Lower leg skin (tissue), 4 donors: Measurements from ENCODE around the gene NEURL3. TPM values are rescaled to one million over a fixed set of nuclear protein-coding genes. Genes with fewer than 3 reads are reported as not detected.

Experiments used
- DNase-seq, 2 donors: peaks; one replicate each; pipeline ENCODE4 v3.0.0-alpha.2; 2019; ENCODE audit warnings: low spot score in 2 of 2
- H3K4me3 ChIP-seq: fragments of 200-600 bp; sonication (generic); 2 replicates; pipeline ENCODE4 v1.5.1; 2017; ENCODE audit warnings: mild to moderate bottlenecking, low read depth; ENCODE audit not compliant: poor library complexity, severe bottlenecking
- CTCF ChIP-seq, 3 donors: fragments of 450-650 bp; IDR thresholded peaks; one replicate each; pipeline ENCODE4 v1.5.1; 2016; ENCODE audit warnings: antibody characterized with exemption in 3 of 3, mild to moderate bottlenecking in 3 of 3, moderate library complexity in 2 of 3
- POLR2A ChIP-seq, 2 donors: fragments of 450-650 bp; IDR thresholded peaks; one replicate each; pipeline ENCODE4 v1.6.1; 2016 to 2017; ENCODE audit warnings: antibody characterized with exemption in 2 of 2, mild to moderate bottlenecking in 1 of 2, moderate library complexity in 1 of 2
- WGBS, 2 donors: methylation state at CpG; one replicate each; pipeline ENCODE4 v1.1.5; 2018; 5-methylcytosine and 5-hydroxymethylcytosine counted together
- intact Hi-C: fragments of 100-400 bp; cut with DNase I; formaldehyde crosslinking; loops from one replicate; pipeline ENCODE4 v1.15.0; 2023; ENCODE audit warnings: low total_unique reads
- total RNA-seq, 4 donors: library from RNA; depleted of rRNA; stranded (reverse); fragments of >200 nt; gene quantifications; one replicate each; pipeline ENCODE4 v1.1.0, GENCODE V29; 2016

NEURL3 gene
- total RNA-seq, 4 donors from 2014 or later = 0.57 to 3.0 (median 1.7) TPM

GRCh38 chr2:96551605-96552314 is 46.6 kb upstream of the NEURL3 start:
- H3K4me3 ChIP-seq = no peak overlapping the region
- peak in 1 of 2 donors; percentile 83 for DNase-seq
- intact Hi-C loops = no loop called here
- 92 to 94% methylated on average over 24 to 25 of the region's 25 CpGs for WGBS, 2 donors
- TF ChIP-seq POLR2A (IDR thresholded peaks at IDR 0.05) (no peak), CTCF (IDR thresholded peaks at IDR 0.05) (no peak)

DNA sequence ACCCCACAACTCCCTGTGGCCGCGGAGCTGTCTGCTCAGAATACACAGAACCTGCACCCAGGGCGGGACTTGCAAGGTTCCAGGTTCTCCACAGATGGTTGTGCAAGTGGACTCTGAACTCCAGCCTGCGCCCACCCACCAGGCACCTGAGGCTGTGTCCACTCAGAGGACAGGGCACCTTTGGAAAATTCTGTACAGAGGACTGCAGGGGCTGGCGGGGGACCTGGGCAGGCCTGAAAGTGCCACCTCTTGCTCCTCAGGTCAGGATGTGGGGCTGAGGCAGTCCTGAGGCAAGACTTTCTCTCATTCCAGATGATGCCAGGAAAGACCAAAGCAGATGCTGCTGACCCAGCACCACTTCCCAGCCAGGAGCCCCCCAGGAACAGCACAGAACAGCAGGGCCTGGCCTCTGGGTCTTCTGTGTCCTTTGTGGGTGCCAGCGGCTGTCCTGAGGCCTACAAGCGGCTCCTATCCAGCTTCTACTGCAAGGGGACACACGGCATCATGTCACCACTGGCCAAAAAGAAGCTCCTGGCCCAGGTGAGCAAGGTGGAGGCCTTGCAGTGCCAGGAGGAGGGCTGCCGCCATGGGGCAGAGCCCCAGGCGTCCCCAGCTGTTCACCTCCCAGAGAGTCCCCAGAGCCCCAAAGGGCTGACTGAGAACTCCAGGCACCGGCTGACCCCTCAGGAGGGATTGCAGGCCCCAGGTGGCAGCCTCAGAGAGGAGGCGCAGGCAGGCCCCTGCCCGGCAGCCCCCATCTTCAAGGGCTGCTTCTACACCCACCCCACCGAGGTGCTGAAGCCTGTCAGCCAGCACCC is 45.8 kb upstream of the NEURL3 start:
- peak in 1 of 2 donors; percentile 64 for DNase-seq
- intact Hi-C loops = no loop called here
- no peak for TF ChIP-seq POLR2A (IDR thresholded peaks at IDR 0.05)
- no peak for TF ChIP-seq CTCF (IDR thresholded peaks at IDR 0.05)
- WGBS, 2 donors = 91 to 98% methylated on average over 8 to 10 of the region's 14 CpGs
- H3K4me3 ChIP-seq = no peak overlapping the region

GRCh38 chr2:96549967-96550786 is 45.0 kb upstream of the NEURL3 start:
- 78 to 86% methylated on average over 54 to 56 of the region's 61 CpGs for WGBS, 2 donors

DNA sequence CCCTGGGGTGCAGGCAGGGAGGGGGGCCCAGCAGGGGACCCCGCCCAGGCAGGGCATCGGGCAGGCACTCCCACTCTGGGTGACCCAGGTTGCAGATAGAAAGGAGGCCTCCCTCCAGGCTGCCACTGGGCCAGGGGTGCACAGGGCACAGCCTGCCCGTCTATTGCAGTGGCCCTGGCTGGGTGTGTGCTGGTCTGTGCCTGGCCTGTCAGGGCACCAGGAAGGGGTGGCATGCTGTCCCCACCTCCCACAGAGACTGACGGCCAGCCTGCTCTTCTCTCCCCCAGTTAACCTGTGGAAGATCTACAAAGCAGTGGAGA is 44.3 kb upstream of the NEURL3 start:
- TF ChIP-seq CTCF (IDR thresholded peaks at IDR 0.05) = no peak
- no peak for TF ChIP-seq POLR2A (IDR thresholded peaks at IDR 0.05)
- DNase-seq = peak in 1 of 2 donors; percentile 68
- 91 to 100% methylated on average over 2 to 4 of the region's 4 CpGs for WGBS, 2 donors
- H3K4me3 ChIP-seq = no peak overlapping the region
- intact Hi-C loops = no loop called here

More at GRCh38 chr2:96549967-96550786, 45.0 kb upstream of the NEURL3 start:
- DNase-seq = peak in 1 of 2 donors; percentile 74
- H3K4me3 ChIP-seq = no peak overlapping the region
- TF ChIP-seq CTCF (IDR thresholded peaks at IDR 0.05) (no peak), POLR2A (IDR thresholded peaks at IDR 0.05) (no peak)
- intact Hi-C loops = no loop called here

GRCh38 chr2:96548558-96549465 is 43.7 kb upstream of the NEURL3 start:
- DNase-seq = no peak
- no peak overlapping the region for H3K4me3 ChIP-seq
- intact Hi-C loops = no loop called here
- TF ChIP-seq POLR2A (IDR thresholded peaks at IDR 0.05) (no peak), CTCF (IDR thresholded peaks at IDR 0.05) (no peak)
- WGBS, 2 donors = 87 to 91% methylated on average over 19 to 24 of the region's 24 CpGs
